Epithelial cell of proximal tubule (primary cell): Measurements from ENCODE around the gene GAS7. TPM values are rescaled to one million over a fixed set of nuclear protein-coding genes. Genes with fewer than 3 reads are reported as not detected.

ENCODE experiments used
- DNase-seq: peaks from one replicate; pipeline ENCODE4 v3.0.0-alpha.2; 2011; ENCODE audit warnings: low read depth
- H3K4me3 ChIP-seq: 2 replicates; pipeline ENCODE4 v1.5.1; 2011; ENCODE audit warnings: low read depth, mild to moderate bottlenecking, low read length
- CTCF ChIP-seq: conservative IDR thresholded peaks from 2 replicates; pipeline ENCODE4 v1.5.1; 2012; ENCODE audit warnings: low read depth, mild to moderate bottlenecking, low read length
- total RNA-seq: library from RNA; depleted of rRNA; stranded (reverse); fragments of >200 nt; gene quantifications from 2 replicates; pipeline ENCODE4 v1.2.3, GENCODE V29; 2015

Gene GAS7
- total RNA-seq, 1 donor from 2014 or later, result 2.5 TPM

- no peak for TF ChIP-seq CTCF
- H3K4me3 ChIP-seq, result no peak overlapping the region
- no peak for DNase-seq
Observed at GRCh38 chr17:10120109-10120485, 78.3 kb downstream of the GAS7 start.

GRCh38 chr17:10119203-10120108, 79.0 kb downstream of the GAS7 start:
- no peak for DNase-seq
- no peak for TF ChIP-seq CTCF

GRCh38 chr17:10118788-10119130, 79.6 kb downstream of the GAS7 start:
- no peak for DNase-seq
- no peak overlapping the region for H3K4me3 ChIP-seq
- no peak for TF ChIP-seq CTCF

More at GRCh38 chr17:10119203-10120108, 79.0 kb downstream of the GAS7 start:
- H3K4me3 ChIP-seq, result no peak overlapping the region

GRCh38 chr17:10117581-10118001, 80.8 kb downstream of the GAS7 start:
- TF ChIP-seq CTCF, result no peak
- no peak for DNase-seq
- no peak overlapping the region for H3K4me3 ChIP-seq

GRCh38 chr17:10116753-10117420, 81.5 kb downstream of the GAS7 start:
- no peak for TF ChIP-seq CTCF
- no peak for DNase-seq
- no peak overlapping the region for H3K4me3 ChIP-seq

- no peak for DNase-seq
- TF ChIP-seq CTCF, result no peak
- H3K4me3 ChIP-seq, result no peak overlapping the region
Observed at GRCh38 chr17:10116267-10116666, 82.1 kb downstream of the GAS7 start.
